ENCODE results near the gene KAT6B. TPM values are rescaled to one million over a fixed set of nuclear protein-coding genes. Genes with fewer than 3 reads are reported as not detected.

Gene KAT6B
- total RNA-seq, 1 donor from 2014 or later = 21.3 TPM

DNA sequence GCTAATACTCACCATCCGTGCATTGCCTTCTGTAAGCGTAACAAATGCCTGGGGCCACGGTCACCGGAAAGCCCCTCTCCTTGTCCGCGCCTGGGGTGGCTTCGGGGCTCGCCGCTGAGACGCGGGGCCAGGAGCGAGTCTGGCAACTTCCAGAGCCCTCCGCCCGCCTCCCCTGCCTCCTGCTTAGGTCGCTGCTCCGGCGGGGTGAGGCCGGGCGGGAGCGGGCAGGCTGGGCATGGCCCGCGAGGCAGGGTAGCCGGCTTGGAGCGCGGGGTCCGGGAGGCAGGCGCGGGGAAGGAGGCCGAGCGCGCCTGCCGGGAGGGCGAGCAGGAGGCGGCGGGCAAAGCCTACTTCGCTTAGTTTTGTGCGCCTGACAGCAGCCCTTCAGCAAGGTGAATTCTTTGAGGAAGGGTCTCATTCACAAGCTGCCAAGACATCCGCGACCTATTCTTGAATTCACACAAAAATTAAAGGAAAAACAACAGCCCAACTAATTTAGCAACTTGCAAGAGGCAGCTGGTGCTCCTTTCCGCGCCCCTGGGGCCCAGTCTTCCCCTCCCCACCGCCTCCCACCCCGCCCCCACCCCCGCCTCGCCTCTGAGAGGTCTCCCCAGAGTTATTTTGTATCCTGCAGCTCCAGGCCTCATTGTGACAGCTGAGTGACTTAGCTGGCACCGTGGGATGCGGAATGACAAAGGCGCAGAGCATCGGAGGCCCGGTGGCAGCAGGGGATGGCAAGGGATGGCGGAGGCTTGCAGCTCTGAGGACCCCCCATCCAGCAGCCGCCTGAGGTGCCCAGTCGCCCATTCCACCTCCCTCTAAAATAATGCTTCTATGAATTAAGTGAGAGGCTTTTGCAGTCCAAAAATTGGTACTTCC lies 12.8 kb upstream of the KAT6B start:
- H3K9ac ChIP-seq = no peak overlapping the region
- no peaks in the 10 kb centered on the region for H4K20me1 ChIP-seq (ENCODE audit: low read depth)
- peaks cover 20% of the 10 kb centered on the region for H3K9me3 Mint-ChIP-seq
- no peaks in the 10 kb centered on the region for H3K9me3 ChIP-seq (ENCODE audit: low read depth)
- peaks cover 5% of the 10 kb centered on the region for H3K4me1 ChIP-seq
- H3K27me3 Mint-ChIP-seq (ENCODE audit: insufficient read depth, low read depth) = peaks cover 2% of the 10 kb centered on the region
- DNase-seq (ENCODE audit: low spot score) = peak; percentile 32
- peak overlapping the region; percentile 11 for H3K4me3 ChIP-seq
- H3K36me3 Mint-ChIP-seq = peaks cover 3% of the 10 kb centered on the region
- H3K4me1 Mint-ChIP-seq = peaks cover 3% of the 10 kb centered on the region
- no peak overlapping the region for H3K27ac ChIP-seq
- no peak overlapping the region for H3K27ac Mint-ChIP-seq
- H3K79me2 ChIP-seq (ENCODE audit: low read depth) = no peaks in the 10 kb centered on the region
- H3K4me3 Mint-ChIP-seq = no peak overlapping the region
- peak overlapping the region; percentile 91 for H2AFZ ChIP-seq (replicated peaks)
- TF ChIP-seq EZH2phosphoT487 (IDR thresholded peaks at IDR 0.05) = no peak
- TF ChIP-seq EZH2 (IDR thresholded peaks at IDR 0.05) = no peak
- TF ChIP-seq, protein P1, sequence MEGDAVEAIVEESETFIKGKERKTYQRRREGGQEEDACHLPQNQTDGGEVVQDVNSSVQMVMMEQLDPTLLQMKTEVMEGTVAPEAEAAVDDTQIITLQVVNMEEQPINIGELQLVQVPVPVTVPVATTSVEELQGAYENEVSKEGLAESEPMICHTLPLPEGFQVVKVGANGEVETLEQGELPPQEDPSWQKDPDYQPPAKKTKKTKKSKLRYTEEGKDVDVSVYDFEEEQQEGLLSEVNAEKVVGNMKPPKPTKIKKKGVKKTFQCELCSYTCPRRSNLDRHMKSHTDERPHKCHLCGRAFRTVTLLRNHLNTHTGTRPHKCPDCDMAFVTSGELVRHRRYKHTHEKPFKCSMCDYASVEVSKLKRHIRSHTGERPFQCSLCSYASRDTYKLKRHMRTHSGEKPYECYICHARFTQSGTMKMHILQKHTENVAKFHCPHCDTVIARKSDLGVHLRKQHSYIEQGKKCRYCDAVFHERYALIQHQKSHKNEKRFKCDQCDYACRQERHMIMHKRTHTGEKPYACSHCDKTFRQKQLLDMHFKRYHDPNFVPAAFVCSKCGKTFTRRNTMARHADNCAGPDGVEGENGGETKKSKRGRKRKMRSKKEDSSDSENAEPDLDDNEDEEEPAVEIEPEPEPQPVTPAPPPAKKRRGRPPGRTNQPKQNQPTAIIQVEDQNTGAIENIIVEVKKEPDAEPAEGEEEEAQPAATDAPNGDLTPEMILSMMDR (IDR thresholded peaks at IDR 0.05) = no peak
- peaks cover 7% of the 10 kb centered on the region for H3F3A ChIP-seq (ENCODE audit: low read depth)
- H3K36me3 ChIP-seq = no peaks in the 10 kb centered on the region
- no peaks in the 10 kb centered on the region for H3K27me3 ChIP-seq
- H3K4me2 ChIP-seq = peak overlapping the region; percentile 62

GRCh38 chr10:74814797-74815196 lies 11.6 kb upstream of the KAT6B start:
- H3K4me3 ChIP-seq = no peak overlapping the region
- Mint-ChIP-seq H3K27me3 (ENCODE audit: insufficient read depth, low read depth) (peaks cover 2% of the 10 kb centered on the region), H3K4me1 (peaks cover 3% of the 10 kb centered on the region), H3K36me3 (peaks cover 3% of the 10 kb centered on the region), H3K4me3 (no peak overlapping the region), H3K9me3 (peaks cover 20% of the 10 kb centered on the region), H3K27ac (no peak overlapping the region)
- H3K36me3 ChIP-seq = no peaks in the 10 kb centered on the region
- no peaks in the 10 kb centered on the region for H4K20me1 ChIP-seq (ENCODE audit: low read depth)
- H3K27me3 ChIP-seq = no peaks in the 10 kb centered on the region
- no peak overlapping the region for H3K4me2 ChIP-seq
- peaks cover 7% of the 10 kb centered on the region for H3F3A ChIP-seq (ENCODE audit: low read depth)
- no peak overlapping the region for H3K27ac ChIP-seq
- DNase-seq (ENCODE audit: low spot score) = no peak
- no peak for TF ChIP-seq EZH2phosphoT487 (IDR thresholded peaks at IDR 0.05)
- TF ChIP-seq, protein P1 (IDR thresholded peaks at IDR 0.05) = no peak
- no peak for TF ChIP-seq EZH2 (IDR thresholded peaks at IDR 0.05)
- H3K9ac ChIP-seq = no peak overlapping the region
- no peaks in the 10 kb centered on the region for H3K9me3 ChIP-seq (ENCODE audit: low read depth)
- no peaks in the 10 kb centered on the region for H3K79me2 ChIP-seq (ENCODE audit: low read depth)
- peaks cover 5% of the 10 kb centered on the region for H3K4me1 ChIP-seq
- no peak overlapping the region for H2AFZ ChIP-seq (replicated peaks)

DNA sequence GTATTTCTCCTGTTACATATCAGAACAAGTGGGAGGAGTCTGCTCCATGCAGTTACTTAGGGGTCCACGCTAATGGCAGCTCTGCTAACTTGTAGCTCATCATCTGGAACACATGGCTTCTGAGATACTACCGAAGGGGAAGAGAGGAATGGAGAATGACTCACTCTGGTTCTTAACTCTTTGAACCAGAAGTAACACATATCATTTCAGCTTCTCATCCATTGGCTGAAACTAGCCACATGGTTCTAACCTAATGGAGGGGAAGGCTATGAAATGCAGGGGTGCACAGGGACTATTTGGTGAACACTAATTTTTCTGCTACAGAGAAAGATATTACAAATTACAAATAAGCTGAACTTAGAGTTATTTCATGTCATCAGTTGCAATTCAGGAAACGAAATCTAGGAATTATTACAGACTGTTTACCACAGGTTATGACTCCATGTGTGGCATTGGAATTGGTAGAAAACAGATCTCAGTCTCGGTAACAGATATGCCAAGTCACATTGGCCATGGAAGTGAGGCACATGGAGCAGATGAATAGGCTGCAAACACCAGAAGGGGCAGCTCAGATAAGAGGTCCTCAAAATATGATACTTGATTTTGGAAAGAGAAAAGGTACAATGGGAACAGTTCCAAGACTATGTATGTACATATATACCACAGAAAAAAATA lies 9.4 kb upstream of the KAT6B start:
- Mint-ChIP-seq H3K27ac (no peak overlapping the region), H3K9me3 (peaks cover 11% of the 10 kb centered on the region), H3K4me3 (no peak overlapping the region), H3K4me1 (peaks cover 3% of the 10 kb centered on the region), H3K27me3 (ENCODE audit: insufficient read depth, low read depth) (no peaks in the 10 kb centered on the region), H3K36me3 (no peaks in the 10 kb centered on the region)
- Histone ChIP-seq H3K9me3 (ENCODE audit: low read depth) (no peaks in the 10 kb centered on the region), H3K27ac (no peak overlapping the region), H4K20me1 (ENCODE audit: low read depth) (no peaks in the 10 kb centered on the region), H3K79me2 (ENCODE audit: low read depth) (no peaks in the 10 kb centered on the region), H3K27me3 (no peaks in the 10 kb centered on the region), H3K4me3 (no peak overlapping the region), H3K9ac (no peak overlapping the region), H3K4me2 (no peak overlapping the region), H2AFZ (replicated peaks) (no peak overlapping the region), H3K36me3 (no peaks in the 10 kb centered on the region), H3F3A (ENCODE audit: low read depth) (peaks cover 7% of the 10 kb centered on the region), H3K4me1 (peaks cover 5% of the 10 kb centered on the region)
- DNase-seq (ENCODE audit: low spot score) = no peak
- TF ChIP-seq EZH2phosphoT487 (IDR thresholded peaks at IDR 0.05) = no peak
- TF ChIP-seq, protein P1 (IDR thresholded peaks at IDR 0.05) = no peak
- TF ChIP-seq EZH2 (IDR thresholded peaks at IDR 0.05) = no peak

All from neural progenitor cell (in vitro differentiated cells).